DND-41 (cell line): ENCODE data around the gene PSMG3.
A peak's percentile ranks its signal among the peaks of the same experiment; 100 is the strongest.

Experiments
- ATAC-seq: fragments of 200-7000 bp; cut with Tn5 transposase; 3 replicates; pipeline ENCODE4 v1.9.1; 2021; ENCODE audit warnings: low read depth; ENCODE audit not compliant: insufficient read depth
- DNase-seq: peaks from one replicate; pipeline ENCODE4 v3.0.0-alpha.2; 2020
- H2AFZ ChIP-seq: 2 replicates; pipeline ENCODE4 v1.6.0; 2012; ENCODE audit warnings: low read depth, low read length
- H3K27ac ChIP-seq: 2 replicates; pipeline ENCODE4 v1.5.1; 2012; ENCODE audit warnings: low read length, inconsistent platforms
- H3K27me3 ChIP-seq: fragments of 200-600 bp; sonication (generic); 2 replicates; pipeline ENCODE4 v1.6.0; 2012; ENCODE audit warnings: low read length, mild to moderate bottlenecking, inconsistent platforms; ENCODE audit not compliant: insufficient read depth, poor library complexity
- H3K36me3 ChIP-seq: 2 replicates; pipeline ENCODE4 v1.5.1; 2012; ENCODE audit warnings: low read length, inconsistent platforms; ENCODE audit not compliant: insufficient read depth
- H3K4me1 ChIP-seq: 2 replicates; pipeline ENCODE4 v1.5.1; 2012; ENCODE audit warnings: mild to moderate bottlenecking, low read length; ENCODE audit not compliant: insufficient read depth
- H3K4me2 ChIP-seq: 2 replicates; pipeline ENCODE4 v1.6.0; 2012; ENCODE audit warnings: mild to moderate bottlenecking, moderate library complexity, low read length, inconsistent platforms; ENCODE audit not compliant: insufficient read depth
- H3K4me3 ChIP-seq, 2 experiments: fragments of 200-600 bp in 1 of 2; shearing (Covaris generic) in 1 of 2; 2 replicates each; pipeline ENCODE4 v1.5.1; 2012 to 2016; ENCODE audit warnings: inconsistent platforms in 2 of 2, low read length in 2 of 2, mild to moderate bottlenecking in 2 of 2, low read depth in 1 of 2, moderate library complexity in 1 of 2
- H3K79me2 ChIP-seq: 2 replicates; pipeline ENCODE4 v1.6.0; 2012; ENCODE audit warnings: low read length, inconsistent platforms; ENCODE audit not compliant: insufficient read depth
- H3K9ac ChIP-seq: 2 replicates; pipeline ENCODE4 v1.6.0; 2012; ENCODE audit warnings: low read depth, mild to moderate bottlenecking, inconsistent platforms, low read length, moderate library complexity
- H3K9me3 ChIP-seq: 2 replicates; pipeline ENCODE4 v1.5.1; 2012; ENCODE audit warnings: low read length, moderate library complexity, mild to moderate bottlenecking, inconsistent platforms; ENCODE audit not compliant: insufficient read depth, severe bottlenecking
- H4K20me1 ChIP-seq: 2 replicates; pipeline ENCODE4 v1.6.0; 2012; ENCODE audit warnings: low read length; ENCODE audit not compliant: insufficient read depth
- CTCF ChIP-seq: IDR thresholded peaks from 2 replicates; pipeline ENCODE4 v1.5.1; 2012; ENCODE audit warnings: borderline replicate concordance, low read length, moderate library complexity, mild to moderate bottlenecking; ENCODE audit not compliant: poor library complexity, severe bottlenecking; ENCODE audit errors: extremely low read depth
- EZH2 ChIP-seq: IDR thresholded peaks from 3 replicates; pipeline ENCODE4 v1.6.1; 2012; ENCODE audit warnings: borderline replicate concordance, low read depth, mild to moderate bottlenecking, moderate library complexity, low read length, inconsistent platforms; ENCODE audit not compliant: severe bottlenecking

Gene PSMG3

GRCh38 chr7:1529383-1530116, 40.3 kb downstream of the PSMG3 start:
- no peaks in the 10 kb centered on the region for H3K9me3 ChIP-seq
- H3K9ac ChIP-seq = peak overlapping the region; percentile 48; the same call in 1 of the 2 replicates
- peaks cover 34% of the 10 kb centered on the region for H4K20me1 ChIP-seq
- H3K27ac ChIP-seq = no peak overlapping the region
- peaks cover 30% of the 10 kb centered on the region for H3K4me1 ChIP-seq
- DNase-seq (no peak), ATAC-seq (no peak)
- H3K4me2 ChIP-seq = no peak overlapping the region
- no peak overlapping the region for H2AFZ ChIP-seq
- H3K79me2 ChIP-seq = peaks cover 39% of the 10 kb centered on the region
- TF ChIP-seq CTCF (no peak), EZH2 (no peak)
- H3K36me3 ChIP-seq = no peaks in the 10 kb centered on the region
- H3K4me3 ChIP-seq = peak overlapping the region in 1 of 2 experiments; percentile 58; a peak in 2 of 4 replicates
- peaks cover 3% of the 10 kb centered on the region for H3K27me3 ChIP-seq

GRCh38 chr7:1526271-1526754, 43.5 kb downstream of the PSMG3 start:
- no peaks in the 10 kb centered on the region for H3K9me3 ChIP-seq
- ATAC-seq (no peak), DNase-seq (no peak)
- peaks cover 1% of the 10 kb centered on the region for H4K20me1 ChIP-seq
- H3K4me1 ChIP-seq = peaks cover 8% of the 10 kb centered on the region
- peaks cover 3% of the 10 kb centered on the region for H3K27me3 ChIP-seq
- no peak overlapping the region for H3K27ac ChIP-seq
- no peak overlapping the region for H2AFZ ChIP-seq
- H3K79me2 ChIP-seq = peaks cover 7% of the 10 kb centered on the region
- TF ChIP-seq CTCF = no peak
- TF ChIP-seq EZH2 = no peak
- no peak overlapping the region for H3K9ac ChIP-seq
- H3K4me3 ChIP-seq = no peak overlapping the region
- no peak overlapping the region for H3K4me2 ChIP-seq
- H3K36me3 ChIP-seq = no peaks in the 10 kb centered on the region

- Histone ChIP-seq H3K27me3 (peaks cover 3% of the 10 kb centered on the region), H3K4me1 (peaks cover 6% of the 10 kb centered on the region), H3K9me3 (no peaks in the 10 kb centered on the region), H3K36me3 (no peaks in the 10 kb centered on the region), H3K4me3 (no peak overlapping the region), H4K20me1 (no peaks in the 10 kb centered on the region), H3K79me2 (0 out of 2 replicates have a peak, but pooled peaks cover 2% of the 10 kb centered on the region), H3K9ac (no peak overlapping the region), H3K4me2 (no peak overlapping the region), H3K27ac (no peak overlapping the region), H2AFZ (no peak overlapping the region)
- TF ChIP-seq EZH2 (no peak), CTCF (no peak)
- no peak for ATAC-seq
- no peak for DNase-seq
Observed at GRCh38 chr7:1525409-1525808, 44.4 kb downstream of the PSMG3 start.
